Limb (tissue), 2 donors: ENCODE data around the gene NRSN1.
"Not testable (repeated sequence)": the region's sequence is repeated elsewhere in the genome, so short reads cannot be mapped to it uniquely, and the experiment has no call there.

Experiments
- DNase-seq, 2 donors: peaks; one replicate each; pipeline ENCODE4 v3.0.0-alpha.2; 2016; ENCODE audit errors: extremely low spot score in 2 of 2

Gene NRSN1

GRCh38 chr6:24140591-24140990 lies 14.6 kb downstream of the NRSN1 start:
- peak; percentile 38 to 56 for DNase-seq

GRCh38 chr6:24142733-24143132 lies 16.7 kb downstream of the NRSN1 start:
- DNase-seq, result not testable (repeated sequence)

DNA sequence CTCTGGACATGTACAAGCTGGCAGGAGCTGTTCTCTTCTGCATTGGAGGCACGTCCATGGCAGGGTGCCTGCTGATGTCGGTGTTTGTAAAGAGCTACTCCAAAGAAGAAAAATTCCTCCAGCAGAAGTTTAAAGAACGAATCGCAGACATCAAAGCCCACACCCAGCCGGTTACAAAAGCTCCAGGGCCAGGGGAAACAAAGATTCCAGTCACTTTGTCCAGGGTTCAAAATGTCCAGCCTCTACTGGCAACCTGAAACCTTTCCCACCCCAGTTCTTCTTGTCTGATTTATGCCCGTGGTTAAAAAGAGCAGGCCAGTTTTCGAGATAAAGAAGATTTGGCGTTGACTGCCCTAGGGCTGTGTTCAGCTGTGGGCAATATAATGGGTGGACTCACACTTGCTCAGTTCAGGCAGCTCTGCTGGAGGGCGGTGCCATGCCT lies 19.7 kb downstream of the NRSN1 start:
- no peak for DNase-seq

DNA sequence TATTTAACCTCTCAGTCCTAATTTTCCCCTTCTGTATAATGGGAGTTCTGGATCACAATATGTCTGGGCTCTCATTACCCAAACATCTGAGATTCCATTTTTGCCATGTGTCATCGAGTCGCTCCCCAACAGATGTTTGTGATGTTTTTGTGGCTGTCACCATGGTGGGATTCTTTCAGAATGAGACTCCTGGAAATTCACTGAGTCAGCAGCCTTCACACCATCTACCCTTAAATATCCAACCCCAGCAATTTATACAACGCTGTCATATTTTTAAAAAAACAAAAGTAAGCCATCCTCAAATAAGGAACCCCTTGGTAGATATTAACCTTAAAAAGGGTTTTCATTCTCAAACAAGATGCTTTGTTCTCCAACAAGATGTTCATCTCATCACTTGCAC lies 20.9 kb downstream of the NRSN1 start:
- DNase-seq, result no peak

- no peak for DNase-seq
Measured at GRCh38 chr6:24147511-24148153, 21.6 kb downstream of the NRSN1 start.

DNA sequence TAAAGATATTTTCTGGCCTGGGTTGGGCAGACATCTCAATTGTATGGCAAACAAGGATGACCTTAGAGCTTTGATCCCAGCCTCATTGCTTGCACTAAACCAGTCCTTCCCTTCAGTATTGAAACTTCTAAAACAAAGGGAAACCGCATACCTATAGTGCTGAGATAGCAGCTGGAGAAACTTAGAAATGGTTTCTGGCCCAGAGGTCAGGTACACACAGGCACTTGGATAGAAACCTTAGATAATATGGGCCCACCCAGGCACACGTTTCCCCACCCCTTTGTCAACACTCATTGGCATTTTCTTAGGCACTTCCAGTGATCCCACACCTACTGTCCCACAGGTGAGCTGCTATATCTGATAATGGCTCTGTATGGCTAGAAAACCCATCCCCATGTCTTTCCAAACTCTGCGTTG lies 22.1 kb downstream of the NRSN1 start:
- no peak for DNase-seq

- DNase-seq, result no peak
Measured at GRCh38 chr6:24148684-24149083, 22.7 kb downstream of the NRSN1 start.

DNA sequence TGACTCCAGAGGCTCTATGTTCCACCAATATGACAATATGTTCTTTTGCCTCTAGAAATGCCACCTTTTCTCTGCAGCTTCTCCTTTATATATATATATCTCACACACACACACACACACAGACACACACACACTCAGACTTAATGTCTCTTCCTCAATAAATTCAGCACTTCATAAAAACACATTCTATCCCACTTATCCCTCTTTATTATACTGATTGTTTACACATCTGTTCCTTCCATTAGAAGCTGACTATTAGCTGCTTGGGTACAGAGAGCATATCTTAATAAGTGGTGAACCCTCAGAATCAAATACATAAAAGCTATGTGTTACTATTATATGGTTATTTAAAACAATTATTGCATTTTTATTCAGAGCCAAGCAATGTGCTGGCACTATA lies 23.3 kb downstream of the NRSN1 start:
- no peak for DNase-seq

DNA sequence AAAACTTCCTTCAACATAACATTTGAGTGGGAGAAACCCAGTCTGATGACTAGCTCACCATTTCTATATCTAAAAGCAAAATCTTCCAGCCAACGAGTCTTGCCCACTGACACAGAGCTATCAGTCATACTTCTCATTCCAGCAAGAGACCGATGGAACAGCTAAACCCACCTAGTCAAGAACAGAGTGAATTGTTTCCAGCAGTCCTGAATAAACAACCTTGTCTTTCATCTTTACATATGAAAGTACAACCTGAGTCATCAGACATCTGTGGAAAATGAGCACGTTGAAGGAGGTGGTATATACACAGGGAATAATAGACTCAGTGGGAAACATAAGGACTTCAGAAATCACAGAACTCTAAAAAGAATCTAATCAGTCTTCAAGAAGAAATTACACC lies 23.8 kb downstream of the NRSN1 start:
- no peak for DNase-seq

DNA sequence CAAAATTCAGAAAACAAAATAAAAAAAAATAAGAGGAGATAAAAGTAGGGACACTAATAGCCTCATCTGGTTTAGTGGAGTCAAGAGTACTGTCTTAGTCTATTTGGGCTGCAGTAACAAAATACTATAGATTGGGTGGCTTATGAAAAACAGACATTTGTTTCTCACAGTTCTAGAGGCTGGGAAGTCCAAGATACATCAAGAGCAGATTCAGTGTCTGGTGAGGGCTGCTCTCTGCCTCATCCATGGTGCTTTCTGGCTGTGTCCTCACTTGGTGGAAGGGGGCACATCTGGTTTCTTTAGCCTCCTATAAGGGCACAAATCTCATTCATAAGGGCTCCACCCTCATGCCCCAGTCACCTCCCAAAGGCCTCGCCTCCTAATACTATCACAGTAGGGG lies 26.0 kb downstream of the NRSN1 start:
- no peak for DNase-seq

GRCh38 chr6:24154121-24154520 lies 28.1 kb downstream of the NRSN1 start:
- no peak for DNase-seq

DNA sequence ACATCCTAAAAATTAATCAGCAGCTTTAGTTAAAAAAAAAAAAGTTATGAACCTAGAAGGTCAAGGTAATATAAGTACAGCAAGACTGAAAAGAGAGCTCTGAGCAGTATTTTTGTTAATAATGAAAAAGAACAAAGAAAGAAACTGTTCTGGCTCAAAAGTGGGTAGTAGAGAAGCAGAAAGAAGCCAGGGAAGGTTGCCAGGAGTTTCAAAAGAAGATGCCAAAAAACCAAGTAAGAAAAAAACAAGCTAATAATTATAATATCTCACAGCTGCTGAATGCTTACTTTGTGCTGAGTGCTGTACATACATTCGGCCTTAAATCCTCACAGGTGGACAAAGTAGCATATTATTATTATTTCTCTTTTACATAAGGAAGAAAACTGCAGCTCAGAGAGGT lies 31.9 kb downstream of the NRSN1 start:
- DNase-seq, result peak in 1 of 2 donors; percentile 15

DNA sequence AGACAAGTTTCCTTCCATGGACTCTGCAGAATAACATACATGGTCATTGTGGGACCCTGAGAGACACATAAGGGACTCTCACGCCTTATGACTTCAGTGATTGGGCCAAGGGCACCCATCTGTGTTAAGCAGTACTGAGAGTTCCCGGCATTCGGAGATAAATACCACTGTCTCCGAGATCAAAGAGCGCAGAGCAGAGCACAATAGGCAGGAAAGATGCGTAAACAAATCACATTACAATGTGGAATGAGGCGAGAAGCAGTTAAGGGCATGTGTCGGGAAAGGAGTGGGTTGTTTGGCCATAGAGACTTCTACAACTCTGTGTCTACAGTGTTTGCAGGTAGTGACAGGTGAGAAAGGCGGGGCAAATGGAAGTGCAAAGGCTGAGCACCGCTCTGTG lies 57.6 kb downstream of the NRSN1 start:
- no peak for DNase-seq

- no peak for DNase-seq
Measured at GRCh38 chr6:24186349-24186748, 60.3 kb downstream of the NRSN1 start.

DNA sequence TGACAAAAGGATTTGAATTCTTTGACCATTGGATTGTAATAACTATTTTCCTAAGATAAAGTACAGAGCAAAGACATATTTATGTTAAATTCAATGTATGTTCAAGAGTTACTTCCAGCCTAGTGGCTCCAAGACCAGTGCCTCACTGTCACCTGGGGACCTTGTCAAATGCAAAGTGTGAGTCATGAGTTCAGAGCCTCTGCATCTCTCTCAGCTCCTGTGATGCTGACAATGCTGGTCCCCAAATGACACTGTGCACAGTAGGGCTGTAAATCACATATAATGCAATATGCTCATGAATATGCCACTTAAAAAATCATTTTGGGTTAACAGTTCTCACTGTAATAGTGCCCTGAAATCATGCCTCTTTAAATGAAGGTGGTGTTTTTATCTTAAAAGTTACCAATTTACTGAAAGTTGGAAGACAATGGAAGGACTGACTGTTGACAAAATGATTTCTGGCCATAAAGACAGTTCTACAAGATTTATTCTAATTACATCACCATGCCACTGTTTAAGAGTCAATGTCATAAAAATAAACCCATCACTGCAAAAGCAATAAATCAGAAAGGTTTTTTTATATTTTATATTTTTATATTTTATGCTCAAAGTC lies 62.1 kb downstream of the NRSN1 start:
- no peak for DNase-seq

DNA sequence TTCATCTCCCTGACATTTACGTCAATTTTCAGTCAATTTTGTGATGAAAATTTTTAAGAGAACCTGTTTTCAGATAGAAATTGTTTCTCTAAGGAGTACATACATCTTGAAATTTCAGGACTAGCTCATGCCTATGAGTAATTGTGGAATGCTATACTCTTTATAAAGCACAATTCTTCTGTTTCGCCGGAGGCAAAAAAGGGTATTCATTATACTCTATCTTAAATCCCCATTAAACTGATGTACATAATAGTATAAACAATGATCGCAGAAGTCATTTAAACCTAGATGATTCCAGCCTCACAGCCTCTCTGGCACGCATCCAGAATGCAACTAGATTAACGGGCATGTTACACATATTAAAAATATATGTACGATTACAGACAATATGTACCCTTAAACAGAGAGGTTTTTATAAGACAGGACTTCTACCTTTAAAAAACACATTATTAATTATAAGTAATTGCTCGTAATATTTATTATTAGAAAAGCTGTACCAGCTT lies 62.6 kb downstream of the NRSN1 start:
- no peak for DNase-seq

GRCh38 chr6:24191346-24191745 lies 65.3 kb downstream of the NRSN1 start:
- DNase-seq, result no peak

GRCh38 chr6:24193364-24193763 lies 67.3 kb downstream of the NRSN1 start:
- no peak for DNase-seq

DNA sequence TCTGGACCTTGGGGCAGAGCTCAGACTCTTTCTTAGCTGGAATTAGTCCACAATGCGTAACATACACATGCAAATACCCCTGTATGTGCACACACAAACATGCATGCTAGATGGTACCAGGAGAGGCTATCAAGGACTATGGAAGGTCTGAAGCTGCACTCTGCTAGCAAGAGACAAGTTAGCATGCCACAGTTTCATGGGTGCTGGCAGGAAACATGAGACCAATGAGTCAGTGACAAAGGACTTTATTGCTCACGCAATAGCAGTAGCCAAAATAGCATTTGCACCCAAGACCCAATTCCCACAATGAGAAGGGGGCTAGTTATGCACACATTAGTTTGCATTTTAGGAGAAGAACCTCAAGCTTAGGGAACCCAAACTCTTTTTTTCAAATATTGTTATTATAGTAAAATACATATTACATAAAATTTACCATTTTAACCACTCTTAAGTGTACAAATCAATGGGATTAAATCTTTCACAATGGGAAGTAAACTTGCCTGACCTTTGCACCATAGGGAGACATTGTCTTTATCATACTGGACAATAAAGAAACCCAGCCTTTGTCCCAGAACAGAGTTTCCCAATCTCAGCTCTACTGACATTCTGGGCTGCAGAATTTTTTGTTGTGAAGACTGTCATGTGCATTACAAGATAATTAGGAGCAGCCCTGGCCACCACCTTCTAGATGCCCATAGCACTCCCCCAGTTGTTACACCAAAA lies 69.1 kb downstream of the NRSN1 start:
- DNase-seq, result no peak

GRCh38 chr6:24195836-24196597 lies 70.0 kb downstream of the NRSN1 start:
- DNase-seq, result no peak
